ENCODE results near the gene TFAP2A. TPM values are rescaled to one million over a fixed set of nuclear protein-coding genes. Genes with fewer than 3 reads are reported as not detected.

TFAP2A gene
- total RNA-seq, 1 donor from 2014 or later: 0.32 TPM

DNA sequence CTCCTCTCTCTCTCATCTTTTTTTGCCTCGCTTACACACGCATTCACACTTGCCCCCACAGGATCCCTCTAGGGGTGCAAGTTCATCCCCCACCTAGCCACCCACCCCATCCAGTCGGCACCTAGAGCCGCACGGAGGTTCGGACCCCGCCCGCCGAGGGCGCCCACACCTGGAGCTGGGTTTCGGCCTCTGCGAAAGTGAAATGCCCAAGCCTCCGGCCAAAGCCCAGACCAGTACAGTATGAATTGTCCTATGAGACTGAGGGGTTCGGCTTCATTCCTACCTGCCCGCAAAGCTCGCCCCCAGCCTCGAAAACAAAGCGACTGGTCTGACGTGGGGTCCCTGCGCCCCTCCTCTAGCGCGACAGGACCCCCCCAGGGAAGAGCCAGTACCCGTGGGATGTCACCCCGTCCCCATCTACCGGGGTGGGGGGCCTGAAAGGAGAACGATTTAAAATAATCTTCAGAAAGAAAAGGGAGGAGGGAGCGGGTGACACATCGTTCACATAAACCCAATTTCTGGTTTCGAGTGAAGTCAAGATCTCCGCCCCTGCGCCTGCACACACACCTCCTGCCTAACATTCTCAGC, 1.5 kb downstream of the TFAP2A start:
- Mint-ChIP-seq H3K4me3 (ENCODE audit: unreplicated experiment) (peak overlapping the region; percentile 89), H3K9me3 (ENCODE audit: unreplicated experiment) (peaks cover 21% of the 10 kb centered on the region), H3K27ac (ENCODE audit: unreplicated experiment) (no peak overlapping the region), H3K4me1 (ENCODE audit: low read depth, unreplicated experiment) (peaks cover 21% of the 10 kb centered on the region), H3K36me3 (ENCODE audit: unreplicated experiment) (peaks cover 5% of the 10 kb centered on the region), H3K27me3 (ENCODE audit: unreplicated experiment) (peaks cover 56% of the 10 kb centered on the region)
- TF ChIP-seq, protein P1, sequence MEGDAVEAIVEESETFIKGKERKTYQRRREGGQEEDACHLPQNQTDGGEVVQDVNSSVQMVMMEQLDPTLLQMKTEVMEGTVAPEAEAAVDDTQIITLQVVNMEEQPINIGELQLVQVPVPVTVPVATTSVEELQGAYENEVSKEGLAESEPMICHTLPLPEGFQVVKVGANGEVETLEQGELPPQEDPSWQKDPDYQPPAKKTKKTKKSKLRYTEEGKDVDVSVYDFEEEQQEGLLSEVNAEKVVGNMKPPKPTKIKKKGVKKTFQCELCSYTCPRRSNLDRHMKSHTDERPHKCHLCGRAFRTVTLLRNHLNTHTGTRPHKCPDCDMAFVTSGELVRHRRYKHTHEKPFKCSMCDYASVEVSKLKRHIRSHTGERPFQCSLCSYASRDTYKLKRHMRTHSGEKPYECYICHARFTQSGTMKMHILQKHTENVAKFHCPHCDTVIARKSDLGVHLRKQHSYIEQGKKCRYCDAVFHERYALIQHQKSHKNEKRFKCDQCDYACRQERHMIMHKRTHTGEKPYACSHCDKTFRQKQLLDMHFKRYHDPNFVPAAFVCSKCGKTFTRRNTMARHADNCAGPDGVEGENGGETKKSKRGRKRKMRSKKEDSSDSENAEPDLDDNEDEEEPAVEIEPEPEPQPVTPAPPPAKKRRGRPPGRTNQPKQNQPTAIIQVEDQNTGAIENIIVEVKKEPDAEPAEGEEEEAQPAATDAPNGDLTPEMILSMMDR (IDR thresholded peaks at IDR 0.05; ENCODE audit: partially characterized antibody, unreplicated experiment): no peak
- DNase-seq: no peak

DNA sequence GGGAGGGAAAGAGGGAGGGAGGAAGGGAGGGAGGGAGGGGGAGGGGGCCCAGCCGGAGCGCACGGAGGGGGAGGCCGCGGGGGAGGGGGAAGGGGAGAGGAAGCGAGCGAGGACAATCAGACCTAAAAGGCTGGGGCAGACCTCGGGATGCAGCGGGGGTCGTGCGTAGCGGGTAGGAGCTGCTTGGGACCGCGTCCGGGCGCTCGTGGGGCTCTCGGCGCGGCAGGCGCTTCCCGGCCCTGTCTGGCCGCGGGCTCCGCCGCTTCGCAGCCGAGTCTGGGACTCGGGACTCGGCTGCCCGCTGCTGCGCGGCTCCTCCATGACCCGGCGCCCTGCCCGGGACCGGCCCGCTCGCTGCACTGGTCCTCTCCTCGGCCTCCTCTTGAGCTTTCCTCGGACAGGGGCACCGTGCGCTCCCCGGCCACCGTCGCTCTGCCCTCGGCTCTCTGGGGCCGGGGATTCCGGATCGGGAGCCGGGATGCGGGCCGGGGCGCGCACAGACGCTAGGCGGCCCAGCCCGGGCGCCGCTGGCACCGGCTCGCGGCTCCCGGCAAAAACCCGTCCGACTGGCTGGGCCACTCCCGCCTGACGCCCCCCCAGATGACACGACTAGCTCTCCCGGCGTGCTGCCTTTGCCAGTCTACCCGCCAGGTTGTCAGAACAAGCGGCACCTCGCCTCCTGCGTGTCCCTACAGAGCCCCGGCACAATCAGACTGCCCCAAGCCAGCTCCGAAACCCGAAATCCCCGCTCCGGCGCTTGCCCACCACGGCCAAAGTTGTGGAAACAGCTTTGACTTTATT, 2.2 kb downstream of the TFAP2A start:
- Mint-ChIP-seq H3K4me1 (ENCODE audit: low read depth, unreplicated experiment) (peaks cover 21% of the 10 kb centered on the region), H3K27me3 (ENCODE audit: unreplicated experiment) (peaks cover 52% of the 10 kb centered on the region), H3K36me3 (ENCODE audit: unreplicated experiment) (peaks cover 5% of the 10 kb centered on the region), H3K27ac (ENCODE audit: unreplicated experiment) (no peak overlapping the region), H3K4me3 (ENCODE audit: unreplicated experiment) (peak overlapping the region; percentile 89), H3K9me3 (ENCODE audit: unreplicated experiment) (peaks cover 21% of the 10 kb centered on the region)
- DNase-seq: peak; percentile 58
- TF ChIP-seq, protein P1 (IDR thresholded peaks at IDR 0.05; ENCODE audit: partially characterized antibody, unreplicated experiment): no peak

DNA sequence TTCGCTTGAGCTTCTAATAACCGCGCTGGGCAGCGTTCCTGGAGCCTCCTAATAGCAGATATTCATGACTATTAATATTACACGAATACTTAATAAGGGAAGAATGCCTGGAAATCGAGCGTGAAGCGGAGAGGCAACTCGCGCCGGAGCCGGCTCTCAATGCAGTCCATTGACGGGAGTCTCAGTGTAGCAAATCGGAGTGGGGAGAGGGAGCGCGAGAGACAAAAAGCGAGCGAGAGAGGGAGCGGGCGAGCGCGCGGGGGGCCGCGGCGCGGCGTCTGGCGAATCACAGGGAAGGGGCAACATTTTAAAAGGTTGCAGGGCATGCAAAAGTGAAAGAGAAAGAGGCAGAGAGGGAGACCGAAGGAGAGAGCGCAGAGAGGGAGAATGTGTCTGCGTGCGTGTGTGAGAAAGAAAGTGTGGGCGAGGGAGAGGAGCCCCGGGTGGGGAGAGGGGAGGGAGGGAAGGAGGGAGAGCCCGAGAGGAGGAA, 2.9 kb downstream of the TFAP2A start:
- Mint-ChIP-seq H3K4me1 (ENCODE audit: low read depth, unreplicated experiment) (peaks cover 19% of the 10 kb centered on the region), H3K4me3 (ENCODE audit: unreplicated experiment) (peak overlapping the region; percentile 83), H3K27ac (ENCODE audit: unreplicated experiment) (no peak overlapping the region), H3K9me3 (ENCODE audit: unreplicated experiment) (peaks cover 21% of the 10 kb centered on the region), H3K36me3 (ENCODE audit: unreplicated experiment) (peaks cover 5% of the 10 kb centered on the region), H3K27me3 (ENCODE audit: unreplicated experiment) (peaks cover 45% of the 10 kb centered on the region)
- peak; percentile 36 for DNase-seq
- TF ChIP-seq, protein P1 (IDR thresholded peaks at IDR 0.05; ENCODE audit: partially characterized antibody, unreplicated experiment): no peak

DNA sequence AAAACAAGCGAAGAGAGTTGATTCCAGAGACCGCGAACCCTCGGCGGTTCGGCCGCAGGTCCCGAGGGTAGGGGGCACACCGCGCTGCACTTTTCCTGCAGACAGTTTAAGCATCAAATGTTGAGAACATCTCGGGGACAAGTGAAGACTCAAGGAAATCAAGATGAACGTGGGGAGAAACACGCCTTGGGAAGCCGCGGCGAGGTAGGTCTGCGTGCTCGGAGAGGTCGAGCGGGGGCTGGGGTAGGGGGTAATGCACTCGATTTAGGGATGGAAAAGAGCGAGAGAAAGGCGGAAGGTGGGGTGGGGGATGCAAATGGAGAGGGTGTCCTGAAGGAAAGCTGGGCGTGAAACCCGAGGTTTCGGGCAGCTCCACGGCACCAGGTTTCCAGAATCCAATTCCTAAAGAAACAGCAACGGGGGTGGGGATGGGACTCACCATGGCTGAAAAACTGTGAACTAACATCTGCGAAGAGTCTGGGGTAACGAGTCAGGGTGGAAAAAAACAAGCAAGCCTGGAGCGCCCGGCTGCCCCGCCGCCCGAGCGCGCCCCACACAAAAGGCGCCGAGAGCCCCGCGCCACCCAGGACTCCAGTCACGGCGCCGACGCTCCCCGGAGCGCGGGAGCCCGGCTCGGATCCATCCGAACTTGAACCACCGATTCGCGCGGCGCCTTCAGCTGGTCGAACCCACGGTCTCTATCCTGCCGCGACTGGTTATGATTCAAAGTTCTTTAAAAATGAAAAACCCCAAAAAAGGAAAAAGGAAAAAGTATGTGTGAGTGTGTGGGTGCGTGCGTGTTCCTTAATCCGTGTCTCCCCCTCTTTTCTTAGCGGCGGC, 3.5 kb downstream of the TFAP2A start:
- Mint-ChIP-seq H3K4me1 (ENCODE audit: low read depth, unreplicated experiment) (peaks cover 19% of the 10 kb centered on the region), H3K36me3 (ENCODE audit: unreplicated experiment) (peaks cover 5% of the 10 kb centered on the region), H3K4me3 (ENCODE audit: unreplicated experiment) (peak overlapping the region; percentile 84), H3K27me3 (ENCODE audit: unreplicated experiment) (peaks cover 43% of the 10 kb centered on the region), H3K27ac (ENCODE audit: unreplicated experiment) (no peak overlapping the region), H3K9me3 (ENCODE audit: unreplicated experiment) (peaks cover 21% of the 10 kb centered on the region)
- DNase-seq: no peak
- TF ChIP-seq, protein P1 (IDR thresholded peaks at IDR 0.05; ENCODE audit: partially characterized antibody, unreplicated experiment): no peak

All from glutamatergic neuron (in vitro differentiated cells).